ENCODE measurements around the gene RPAP2. TPM values are rescaled to one million over a fixed set of nuclear protein-coding genes. Genes with fewer than 3 reads are reported as not detected.

RPAP2 gene
- total RNA-seq, 2 experiments from 2014 or later: 31.5 to 32.2 TPM

- peaks cover 24% of the 10 kb centered on the region for H3K9me3 Mint-ChIP-seq
- peaks cover 71% of the 10 kb centered on the region for H3K36me3 Mint-ChIP-seq (ENCODE audit: low read depth)
- POLR2A ChIA-PET: no interaction called here
- DNase-seq: no peak
- peak; percentile 81 for ATAC-seq
- no peak for TF ChIP-seq CTCF (IDR thresholded peaks at IDR 0.05)
- peak overlapping the region; percentile 18 for H3K4me3 Mint-ChIP-seq
- intact Hi-C loops (cut with micrococcal nuclease): no loop called here
- peaks cover 23% of the 10 kb centered on the region for H3K4me1 Mint-ChIP-seq (ENCODE audit: low read depth)
- H3K27ac Mint-ChIP-seq: peak overlapping the region; percentile 87
- no peaks in the 10 kb centered on the region for H3K27me3 Mint-ChIP-seq
- CTCF ChIA-PET: no interaction called here
Measured at GRCh38 chr1:92323473-92324453, 24.9 kb downstream of the RPAP2 start.

DNA sequence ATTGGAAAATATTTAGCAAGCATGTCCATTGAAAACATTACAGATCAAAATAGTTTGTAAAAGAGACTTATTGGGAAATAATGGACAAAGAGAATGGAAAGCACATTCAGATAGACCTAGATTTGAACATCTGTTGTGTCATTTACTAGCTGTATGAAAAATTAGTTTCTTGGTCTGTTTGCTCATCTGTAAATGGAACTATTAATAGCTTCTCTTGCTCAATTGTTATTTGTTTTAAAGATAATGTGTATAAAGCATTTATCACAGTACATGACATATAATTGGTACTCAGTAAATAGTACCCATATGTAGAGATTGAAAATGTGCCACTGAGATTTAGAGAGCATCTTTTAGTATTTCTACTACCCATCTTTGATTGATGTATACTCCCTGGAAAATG, 25.9 kb downstream of the RPAP2 start:
- H3K9me3 Mint-ChIP-seq: peaks cover 26% of the 10 kb centered on the region
- no peak overlapping the region for H3K27ac Mint-ChIP-seq
- H3K4me1 Mint-ChIP-seq (ENCODE audit: low read depth): peaks cover 18% of the 10 kb centered on the region
- peaks cover 73% of the 10 kb centered on the region for H3K36me3 Mint-ChIP-seq (ENCODE audit: low read depth)
- intact Hi-C loops (cut with micrococcal nuclease): no loop called here
- H3K27me3 Mint-ChIP-seq: no peaks in the 10 kb centered on the region
- DNase-seq: no peak
- TF ChIP-seq CTCF (IDR thresholded peaks at IDR 0.05): no peak
- no peak overlapping the region for H3K4me3 Mint-ChIP-seq
- POLR2A ChIA-PET: no interaction called here
- ATAC-seq: no peak
- CTCF ChIA-PET: interaction anchor here (0.9 kb wide), 1 partner anchor 9 kb away, joined by 3 read pairs; no protein-coding TSS in a partner anchor

DNA sequence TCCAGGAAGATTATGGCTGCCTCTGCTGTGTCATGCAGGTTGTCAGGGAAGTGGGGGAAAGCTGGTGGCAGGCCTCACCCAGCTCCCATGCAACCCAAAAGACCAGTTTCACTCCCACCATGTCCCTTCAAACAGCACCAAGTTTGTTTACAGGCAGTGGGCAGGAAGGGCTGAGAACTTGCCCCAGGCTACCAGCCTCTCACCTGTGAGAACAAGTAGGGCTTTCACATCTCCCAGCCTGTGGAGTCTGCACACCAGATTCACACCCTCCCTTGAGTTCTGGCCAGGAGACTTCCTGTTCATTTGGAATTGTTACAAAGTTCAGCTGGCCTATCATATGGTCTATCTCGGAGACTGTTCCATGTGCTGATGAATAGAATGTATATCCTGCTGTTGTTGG, 27.8 kb downstream of the RPAP2 start:
- no peak overlapping the region for H3K4me3 Mint-ChIP-seq
- H3K27me3 Mint-ChIP-seq: no peaks in the 10 kb centered on the region
- DNase-seq (no peak), ATAC-seq (no peak)
- peaks cover 27% of the 10 kb centered on the region for H3K4me1 Mint-ChIP-seq (ENCODE audit: low read depth)
- intact Hi-C loops (cut with micrococcal nuclease): no loop called here
- POLR2A ChIA-PET: no interaction called here
- peaks cover 80% of the 10 kb centered on the region for H3K36me3 Mint-ChIP-seq (ENCODE audit: low read depth)
- peaks cover 26% of the 10 kb centered on the region for H3K9me3 Mint-ChIP-seq
- no peak overlapping the region for H3K27ac Mint-ChIP-seq
- no peak for TF ChIP-seq CTCF (IDR thresholded peaks at IDR 0.05)
- CTCF ChIA-PET: interaction anchor here (1.0 to 1.3 kb wide), 3 partner anchors 14 to 148 kb away, joined by 4 to 5 read pairs (median 5); no protein-coding TSS in a partner anchor

DNA sequence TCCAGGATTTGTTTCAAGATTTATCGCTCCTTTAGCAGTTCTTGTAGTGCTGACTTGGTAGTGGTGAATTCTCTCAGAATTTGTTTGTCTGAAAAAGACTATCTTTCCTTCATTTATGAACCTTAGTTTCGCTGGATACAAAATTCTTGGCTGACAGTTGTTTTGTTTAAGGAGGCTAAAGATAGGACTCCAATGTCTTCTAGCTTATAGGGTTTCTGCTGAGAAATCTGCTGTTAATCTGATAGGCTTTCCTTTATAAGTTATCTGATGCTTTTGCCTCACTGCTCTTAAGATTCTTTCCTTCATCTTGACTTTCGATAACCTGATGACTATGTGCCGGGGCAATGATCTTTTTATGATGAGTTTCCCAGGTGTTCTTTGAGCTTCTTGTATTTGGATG, 28.9 kb downstream of the RPAP2 start:
- TF ChIP-seq CTCF (IDR thresholded peaks at IDR 0.05): no peak
- intact Hi-C loops (cut with micrococcal nuclease): no loop called here
- H3K27me3 Mint-ChIP-seq: no peaks in the 10 kb centered on the region
- H3K4me3 Mint-ChIP-seq: no peak overlapping the region
- H3K4me1 Mint-ChIP-seq (ENCODE audit: low read depth): peaks cover 30% of the 10 kb centered on the region
- CTCF ChIA-PET: interaction anchor here (0.9 to 1.6 kb wide), 4 partner anchors 10 to 18 kb away, joined by 3 to 8 read pairs (median 4); no protein-coding TSS in a partner anchor
- no peak for ATAC-seq
- peaks cover 26% of the 10 kb centered on the region for H3K9me3 Mint-ChIP-seq
- no peak overlapping the region for H3K27ac Mint-ChIP-seq
- no peak for DNase-seq
- POLR2A ChIA-PET: no interaction called here
- peaks cover 80% of the 10 kb centered on the region for H3K36me3 Mint-ChIP-seq (ENCODE audit: low read depth)
